Suppressor macrophage treated with lipopolysaccharide for 1 hour (primary cell): ENCODE data around the gene RALY.
"Not testable (repeated sequence)": the region's sequence is repeated elsewhere in the genome, so short reads cannot be mapped to it uniquely, and the experiment has no call there.

Experiments used
- DNase-seq, 3 donors: peaks; one replicate each; pipeline ENCODE4 v3.0.0-alpha.2; 2020 to 2022

RALY gene

DNA sequence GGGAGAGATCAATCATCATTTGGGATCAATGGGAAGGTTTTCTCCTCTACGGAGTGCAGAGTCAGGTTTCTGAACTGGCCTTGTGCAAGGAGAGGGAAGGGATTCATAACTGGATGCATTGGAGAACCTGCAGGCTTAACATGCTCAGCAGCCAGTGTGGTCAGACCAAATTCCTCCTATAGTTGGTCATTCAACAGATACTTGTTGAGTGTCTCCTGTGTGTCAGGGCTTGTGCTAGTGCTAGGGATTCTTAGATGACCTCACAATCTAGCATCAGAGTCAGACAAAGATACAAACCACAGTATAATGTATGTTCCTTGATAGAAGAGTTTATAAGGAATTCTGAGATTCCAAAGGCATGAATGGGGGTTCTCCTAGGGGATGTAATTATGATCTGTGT is 23.9 kb downstream of the RALY start:
- no peak for DNase-seq

DNA sequence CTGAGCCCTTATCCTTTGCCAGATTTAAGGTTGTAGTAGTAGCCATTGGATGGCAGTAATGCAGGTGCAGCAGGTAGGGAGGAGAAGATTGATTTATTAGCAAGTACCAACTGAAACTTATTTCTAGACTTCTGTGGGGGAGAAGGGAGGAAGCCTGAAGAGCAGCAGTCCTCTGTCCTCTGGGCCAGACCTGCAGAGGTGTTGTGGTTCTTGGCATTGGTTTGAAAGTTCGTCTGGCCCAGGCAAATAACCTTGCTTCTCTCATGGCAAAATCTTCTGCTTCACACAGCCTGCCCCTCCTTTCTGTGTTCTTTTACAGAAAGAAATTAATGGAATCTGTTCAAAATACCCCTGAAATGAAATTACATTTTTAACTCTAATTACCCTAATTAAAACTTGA is 24.5 kb downstream of the RALY start:
- no peak for DNase-seq

GRCh38 chr20:34022151-34022838 is 28.6 kb downstream of the RALY start:
- peak; percentile 52 to 55 (median 54) for DNase-seq

GRCh38 chr20:34022839-34023234 is 29.1 kb downstream of the RALY start:
- DNase-seq, result no peak

- DNase-seq, result no peak
Observed at GRCh38 chr20:34023937-34024722, 30.4 kb downstream of the RALY start.

- DNase-seq, result no peak
Observed at GRCh38 chr20:34024723-34025351, 31.1 kb downstream of the RALY start.

- DNase-seq, result not testable (repeated sequence)
Observed at GRCh38 chr20:34028013-34028412, 34.3 kb downstream of the RALY start.

- no peak for DNase-seq
Observed at GRCh38 chr20:34029415-34029814, 35.7 kb downstream of the RALY start.

GRCh38 chr20:34030456-34030855 is 36.7 kb downstream of the RALY start:
- DNase-seq, result no peak

GRCh38 chr20:34033903-34034302 is 40.2 kb downstream of the RALY start:
- DNase-seq, result no peak

DNA sequence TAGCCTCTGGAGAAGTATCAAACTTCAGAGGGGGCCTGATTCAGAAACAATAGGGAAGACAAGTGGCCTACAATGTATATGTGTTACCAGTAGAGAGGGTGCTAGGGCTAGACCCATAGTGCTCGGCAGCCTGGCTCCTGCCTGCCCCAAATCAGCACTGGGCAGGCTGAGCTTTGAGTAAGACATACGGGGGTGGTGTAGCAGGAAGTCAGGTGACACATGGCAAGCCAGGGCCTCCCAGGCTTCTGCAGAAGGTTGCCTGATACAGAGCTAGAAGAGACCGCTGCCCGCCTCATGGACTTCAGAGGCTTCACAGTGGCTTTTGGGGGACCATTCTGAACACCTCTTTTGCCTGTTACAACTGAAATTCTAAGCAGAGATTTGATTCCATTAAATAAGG is 43.4 kb downstream of the RALY start:
- DNase-seq, result peak; percentile 31 to 51 (median 39)

GRCh38 chr20:34037767-34038166 is 44.1 kb downstream of the RALY start:
- no peak for DNase-seq

GRCh38 chr20:34040300-34040995 is 46.7 kb downstream of the RALY start:
- no peak for DNase-seq

GRCh38 chr20:34041226-34041625 is 47.5 kb downstream of the RALY start:
- DNase-seq, result no peak

- DNase-seq, result no peak
Observed at GRCh38 chr20:34042262-34042661, 48.6 kb downstream of the RALY start.

DNA sequence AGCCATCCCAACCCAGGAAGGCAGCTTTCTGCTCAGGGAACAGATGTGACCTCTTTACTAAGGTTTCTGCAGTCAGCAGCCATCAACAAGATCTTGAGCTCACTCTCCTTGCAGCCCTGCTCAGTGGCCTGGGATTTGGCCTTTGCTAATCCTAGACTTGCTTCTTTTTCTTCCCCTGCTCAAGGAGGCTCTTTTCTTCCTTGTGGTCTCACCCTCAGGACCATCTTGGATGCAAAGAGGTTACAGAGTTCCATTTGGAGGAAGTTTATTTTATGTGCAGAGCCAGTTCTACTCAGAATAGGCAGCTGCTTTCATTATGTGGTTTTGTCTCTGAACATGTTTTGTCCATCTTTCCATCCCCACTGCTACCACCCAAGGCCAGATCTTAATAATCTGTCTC is 49.3 kb downstream of the RALY start:
- no peak for DNase-seq

- peak; percentile 33 to 40 (median 36) for DNase-seq
Observed at GRCh38 chr20:34045294-34045693, 51.6 kb downstream of the RALY start.

DNA sequence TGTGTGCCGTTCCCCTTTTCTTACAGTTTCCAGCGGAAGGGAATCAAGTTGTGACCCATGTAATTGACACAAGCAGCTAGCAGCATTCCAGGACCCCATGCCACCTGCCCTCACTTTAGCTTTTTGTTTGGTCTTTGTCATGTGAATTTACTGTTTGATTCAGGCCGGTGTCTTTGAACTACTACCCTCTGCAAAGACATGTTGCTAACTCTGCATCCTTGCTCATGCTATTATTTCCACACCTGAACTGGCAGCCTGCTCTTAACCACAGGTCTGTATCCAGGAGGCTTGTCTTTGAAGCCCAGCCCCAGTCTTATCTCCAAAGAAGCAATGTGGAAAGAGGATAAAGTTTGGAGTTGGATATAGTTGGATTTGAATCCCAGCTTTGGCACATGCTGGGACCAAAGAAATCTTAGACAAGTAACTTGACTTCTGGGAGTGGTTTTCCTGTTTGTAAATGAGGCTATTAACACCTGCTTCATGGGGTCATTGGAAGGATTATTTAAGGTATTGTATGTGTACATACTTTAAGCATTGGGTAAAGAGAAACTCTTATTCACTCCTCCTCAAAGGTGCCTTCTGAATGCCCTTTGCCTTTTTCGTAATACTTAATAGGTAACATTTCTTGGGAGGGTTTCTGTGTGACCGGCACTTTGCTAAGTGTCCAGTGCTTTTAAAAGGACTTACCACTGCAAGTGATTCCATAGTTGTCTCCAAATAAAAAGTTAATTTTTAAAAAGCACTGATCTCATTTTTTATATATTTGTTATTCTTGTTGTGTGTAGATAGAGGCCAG is 52.4 kb downstream of the RALY start:
- DNase-seq, result no peak

GRCh38 chr20:34047010-34047687 is 53.4 kb downstream of the RALY start:
- DNase-seq, result no peak

- no peak for DNase-seq
Observed at GRCh38 chr20:34047917-34048316, 54.2 kb downstream of the RALY start.

GRCh38 chr20:34049389-34049788 is 55.7 kb downstream of the RALY start:
- peak; percentile 22 to 47 (median 47) for DNase-seq
